Keratinocyte (primary cell): ENCODE data around the gene MRM2. TPM values are rescaled to one million over a fixed set of nuclear protein-coding genes. Genes with fewer than 3 reads are reported as not detected.

Experiments used
- DNase-seq: peaks from one replicate; pipeline ENCODE4 v3.0.0-alpha.2; 2011; ENCODE audit warnings: low read depth, missing footprints, low spot score
- FAIRE-seq: peaks from 2 replicates; lab custom pipeline; 2011; peaks lifted over from hg19 to GRCh38; lab: Jason Lieb, UNC
- H2AFZ ChIP-seq: 2 replicates; pipeline ENCODE4 v1.6.0; 2012; ENCODE audit warnings: low read length, control low read depth, inconsistent platforms; ENCODE audit not compliant: control insufficient read depth
- H3K27ac ChIP-seq: 2 replicates; pipeline ENCODE4 v1.5.1; 2011; ENCODE audit warnings: low read length; ENCODE audit not compliant: control insufficient read depth, insufficient read depth
- H3K27me3 ChIP-seq: 3 replicates; pipeline ENCODE4 v1.6.0; 2011; ENCODE audit warnings: low read length; ENCODE audit not compliant: control insufficient read depth, insufficient read depth; ENCODE audit errors: extremely low read depth
- H3K36me3 ChIP-seq, 2 experiments: 2 replicates in 1 of 2; 3 replicates in 1 of 2; pipeline ENCODE4 v1.5.1; 2011; ENCODE audit warnings: low read length in 2 of 2, mild to moderate bottlenecking in 1 of 2; ENCODE audit not compliant: control insufficient read depth in 2 of 2, insufficient read depth in 2 of 2; ENCODE audit errors: extremely low read depth in 1 of 2
- H3K4me1 ChIP-seq: 3 replicates; pipeline ENCODE4 v1.5.1; 2011; ENCODE audit warnings: low read length; ENCODE audit not compliant: control insufficient read depth, insufficient read depth; ENCODE audit errors: extremely low read depth
- H3K4me2 ChIP-seq: 3 replicates; pipeline ENCODE4 v1.6.0; 2011; ENCODE audit warnings: low read depth, low read length; ENCODE audit not compliant: control insufficient read depth, insufficient read depth; ENCODE audit errors: extremely low read depth
- H3K4me3 ChIP-seq, 3 experiments: fragments of 200-600 bp in 1 of 3; sonication (generic) in 1 of 3; 2 replicates in 2 of 3; 3 replicates in 1 of 3; pipeline ENCODE4 v1.5.1; 2011 to 2016; ENCODE audit warnings: low read length in 3 of 3, mild to moderate bottlenecking in 3 of 3, control low read depth in 2 of 3, inconsistent platforms in 1 of 3, low read depth in 1 of 3, mixed read lengths in 1 of 3, mixed run types in 1 of 3, moderate library complexity in 1 of 3; ENCODE audit not compliant: control insufficient read depth in 2 of 3, insufficient read depth in 2 of 3; ENCODE audit errors: extremely low read depth in 1 of 3
- H3K79me2 ChIP-seq: 2 replicates; pipeline ENCODE4 v1.6.0; 2012; ENCODE audit warnings: low read length; ENCODE audit not compliant: control insufficient read depth, insufficient read depth
- H3K9ac ChIP-seq: 3 replicates; pipeline ENCODE4 v1.6.0; 2011; ENCODE audit warnings: low read length; ENCODE audit not compliant: control insufficient read depth, insufficient read depth; ENCODE audit errors: extremely low read depth
- H3K9me1 ChIP-seq: 3 replicates; pipeline ENCODE4 v1.6.0; 2011; ENCODE audit warnings: low read length; ENCODE audit not compliant: control insufficient read depth, insufficient read depth; ENCODE audit errors: extremely low read depth
- H3K9me3 ChIP-seq: 2 replicates; pipeline ENCODE4 v1.5.1; 2012; ENCODE audit warnings: low read depth, low read length; ENCODE audit not compliant: control insufficient read depth
- H4K20me1 ChIP-seq: 3 replicates; pipeline ENCODE4 v1.6.0; 2011; ENCODE audit warnings: low read length; ENCODE audit not compliant: control insufficient read depth, insufficient read depth; ENCODE audit errors: extremely low read depth
- EZH2 ChIP-seq: IDR thresholded peaks from one replicate; pipeline ENCODE4 v1.6.1; 2012; ENCODE audit warnings: inconsistent platforms, mild to moderate bottlenecking, low read length, moderate library complexity
- dilution Hi-C: fragments of 300-500 bp; cut with MboI; formaldehyde crosslinking; loops from one replicate; pipeline ENCODE4 v1.7.0; 2020; ENCODE audit warnings: low sequenced_read_pairs; ENCODE audit not compliant: extremely low pct_ligation_motif_present
- polyA plus RNA-seq, 5 experiments: library from polyadenylated mRNA; depleted of rRNA in 3 of 5; stranded (reverse) in 3 of 5; stranded (forward) in 1 of 5; unstranded in 1 of 5; fragments of >200 nt; gene quantifications; 1 replicate in 1 of 5; 2 replicates in 3 of 5; 3 replicates in 1 of 5; pipeline versions ENCODE4 v1.2.1 to v1.2.3, GENCODE V29; 2011 to 2012; ENCODE audit warnings: missing spikeins in 2 of 5, low read depth in 1 of 5, low replicate concordance in 1 of 5
- TF ChIP-seq, protein P1 (sequence below), 3 experiments: IDR thresholded peaks in 1 of 3; conservative IDR thresholded peaks in 1 of 3; optimal IDR thresholded peaks in 1 of 3; 2 replicates in 2 of 3; 3 replicates in 1 of 3; pipeline versions ENCODE3 to v1.5.1; 2011; ENCODE audit warnings: low read length in 3 of 3, mild to moderate bottlenecking in 3 of 3, moderate library complexity in 2 of 3, control low read depth in 1 of 3, inconsistent platforms in 1 of 3; ENCODE audit not compliant: insufficient read depth in 2 of 3; ENCODE audit errors: extremely low read depth in 1 of 3

The MRM2 gene
- polyA plus RNA-seq, 1 donor (not counting 4 experiments of a cell fraction or from before 2014, with no cell fraction given), result 21.5 TPM

- TF ChIP-seq EZH2, result no peak
- TF ChIP-seq, protein P1, sequence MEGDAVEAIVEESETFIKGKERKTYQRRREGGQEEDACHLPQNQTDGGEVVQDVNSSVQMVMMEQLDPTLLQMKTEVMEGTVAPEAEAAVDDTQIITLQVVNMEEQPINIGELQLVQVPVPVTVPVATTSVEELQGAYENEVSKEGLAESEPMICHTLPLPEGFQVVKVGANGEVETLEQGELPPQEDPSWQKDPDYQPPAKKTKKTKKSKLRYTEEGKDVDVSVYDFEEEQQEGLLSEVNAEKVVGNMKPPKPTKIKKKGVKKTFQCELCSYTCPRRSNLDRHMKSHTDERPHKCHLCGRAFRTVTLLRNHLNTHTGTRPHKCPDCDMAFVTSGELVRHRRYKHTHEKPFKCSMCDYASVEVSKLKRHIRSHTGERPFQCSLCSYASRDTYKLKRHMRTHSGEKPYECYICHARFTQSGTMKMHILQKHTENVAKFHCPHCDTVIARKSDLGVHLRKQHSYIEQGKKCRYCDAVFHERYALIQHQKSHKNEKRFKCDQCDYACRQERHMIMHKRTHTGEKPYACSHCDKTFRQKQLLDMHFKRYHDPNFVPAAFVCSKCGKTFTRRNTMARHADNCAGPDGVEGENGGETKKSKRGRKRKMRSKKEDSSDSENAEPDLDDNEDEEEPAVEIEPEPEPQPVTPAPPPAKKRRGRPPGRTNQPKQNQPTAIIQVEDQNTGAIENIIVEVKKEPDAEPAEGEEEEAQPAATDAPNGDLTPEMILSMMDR (optimal IDR thresholded peaks at IDR 0.05 in 1 of 3, IDR thresholded peaks at IDR 0.05 in 1 of 3, conservative IDR thresholded peaks at IDR 0.05 in 1 of 3; ENCODE audit: extremely low read depth in 1 of 3, insufficient read depth in 2 of 3, low read length in 3 of 3), result no peak
- FAIRE-seq (no peak), DNase-seq (no peak)
- H4K20me1 ChIP-seq, result no peaks in the 10 kb centered on the region
- no peaks in the 10 kb centered on the region for H3K9me1 ChIP-seq
- no peak overlapping the region for H3K4me2 ChIP-seq
- H3K4me1 ChIP-seq, result peaks cover 11% of the 10 kb centered on the region
- dilution Hi-C loops, result no loop called here
- no peak overlapping the region for H3K27ac ChIP-seq
- no peak overlapping the region for H3K9ac ChIP-seq
- H3K27me3 ChIP-seq, result no peaks in the 10 kb centered on the region
- H2AFZ ChIP-seq, result no peak overlapping the region
- no peak overlapping the region for H3K4me3 ChIP-seq
- H3K9me3 ChIP-seq, result no peaks in the 10 kb centered on the region
- H3K36me3 ChIP-seq, result peaks cover 0 to 5% of the 10 kb centered on the region in 2 experiments
- H3K79me2 ChIP-seq, result no peaks in the 10 kb centered on the region
Measured at GRCh38 chr7:2251841-2252771, 10.1 kb upstream of the MRM2 start.

- no peak for FAIRE-seq
- peaks cover 11% of the 10 kb centered on the region for H3K4me1 ChIP-seq
Measured at GRCh38 chr7:2251381-2251780, 9.4 kb upstream of the MRM2 start.

More at GRCh38 chr7:2251381-2251780, 9.4 kb upstream of the MRM2 start:
- no peak overlapping the region for H3K27ac ChIP-seq
- no peaks in the 10 kb centered on the region for H4K20me1 ChIP-seq
- no peaks in the 10 kb centered on the region for H3K9me3 ChIP-seq
- H2AFZ ChIP-seq, result no peak overlapping the region
- no peak overlapping the region for H3K4me2 ChIP-seq
- H3K4me3 ChIP-seq, result no peak overlapping the region
- no peaks in the 10 kb centered on the region for H3K27me3 ChIP-seq
- no peaks in the 10 kb centered on the region for H3K79me2 ChIP-seq
- H3K9me1 ChIP-seq, result no peaks in the 10 kb centered on the region
- no peak overlapping the region for H3K9ac ChIP-seq
- dilution Hi-C loops, result no loop called here
- TF ChIP-seq, protein P1 (optimal IDR thresholded peaks at IDR 0.05 in 1 of 3, IDR thresholded peaks at IDR 0.05 in 1 of 3, conservative IDR thresholded peaks at IDR 0.05 in 1 of 3; ENCODE audit: extremely low read depth in 1 of 3, insufficient read depth in 2 of 3, low read length in 3 of 3), result no peak
- no peak for TF ChIP-seq EZH2
- H3K36me3 ChIP-seq, result peaks cover under 1 to 5% of the 10 kb centered on the region in 2 experiments
- DNase-seq, result no peak
